Lower leg skin (tissue), 4 donors: ENCODE data around the gene HIGD2A. TPM values are rescaled to one million over a fixed set of nuclear protein-coding genes. Genes with fewer than 3 reads are reported as not detected.

Source experiments
- DNase-seq, 2 donors: peaks; one replicate each; pipeline ENCODE4 v3.0.0-alpha.2; 2019; ENCODE audit warnings: low spot score in 2 of 2
- H3K4me3 ChIP-seq: fragments of 200-600 bp; sonication (generic); 2 replicates; pipeline ENCODE4 v1.5.1; 2017; ENCODE audit warnings: mild to moderate bottlenecking, low read depth; ENCODE audit not compliant: poor library complexity, severe bottlenecking
- POLR2A ChIP-seq, 2 donors: fragments of 450-650 bp; IDR thresholded peaks; one replicate each; pipeline ENCODE4 v1.6.1; 2016 to 2017; ENCODE audit warnings: antibody characterized with exemption in 2 of 2, mild to moderate bottlenecking in 1 of 2, moderate library complexity in 1 of 2
- WGBS, 2 donors: methylation state at CpG; one replicate each; pipeline ENCODE4 v1.1.5; 2018; 5-methylcytosine and 5-hydroxymethylcytosine counted together
- intact Hi-C: fragments of 100-400 bp; cut with DNase I; formaldehyde crosslinking; loops from one replicate; pipeline ENCODE4 v1.15.0; 2023; ENCODE audit warnings: low total_unique reads
- total RNA-seq, 4 donors: library from RNA; depleted of rRNA; stranded (reverse); fragments of >200 nt; gene quantifications; one replicate each; pipeline ENCODE4 v1.1.0, GENCODE V29; 2016
- TF ChIP-seq, protein P1 (sequence below), 3 donors: fragments of 450-650 bp; IDR thresholded peaks; one replicate each; pipeline ENCODE4 v1.5.1; 2016; ENCODE audit warnings: antibody characterized with exemption in 3 of 3, mild to moderate bottlenecking in 3 of 3, moderate library complexity in 2 of 3

The HIGD2A gene
- total RNA-seq, 4 donors from 2014 or later, result 110 to 153 (median 130) TPM

GRCh38 chr5:176373100-176373818 is 15.3 kb upstream of the HIGD2A start:
- no peak overlapping the region for H3K4me3 ChIP-seq
- DNase-seq, result no peak
- TF ChIP-seq, protein P1, sequence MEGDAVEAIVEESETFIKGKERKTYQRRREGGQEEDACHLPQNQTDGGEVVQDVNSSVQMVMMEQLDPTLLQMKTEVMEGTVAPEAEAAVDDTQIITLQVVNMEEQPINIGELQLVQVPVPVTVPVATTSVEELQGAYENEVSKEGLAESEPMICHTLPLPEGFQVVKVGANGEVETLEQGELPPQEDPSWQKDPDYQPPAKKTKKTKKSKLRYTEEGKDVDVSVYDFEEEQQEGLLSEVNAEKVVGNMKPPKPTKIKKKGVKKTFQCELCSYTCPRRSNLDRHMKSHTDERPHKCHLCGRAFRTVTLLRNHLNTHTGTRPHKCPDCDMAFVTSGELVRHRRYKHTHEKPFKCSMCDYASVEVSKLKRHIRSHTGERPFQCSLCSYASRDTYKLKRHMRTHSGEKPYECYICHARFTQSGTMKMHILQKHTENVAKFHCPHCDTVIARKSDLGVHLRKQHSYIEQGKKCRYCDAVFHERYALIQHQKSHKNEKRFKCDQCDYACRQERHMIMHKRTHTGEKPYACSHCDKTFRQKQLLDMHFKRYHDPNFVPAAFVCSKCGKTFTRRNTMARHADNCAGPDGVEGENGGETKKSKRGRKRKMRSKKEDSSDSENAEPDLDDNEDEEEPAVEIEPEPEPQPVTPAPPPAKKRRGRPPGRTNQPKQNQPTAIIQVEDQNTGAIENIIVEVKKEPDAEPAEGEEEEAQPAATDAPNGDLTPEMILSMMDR (IDR thresholded peaks at IDR 0.05), result no peak
- TF ChIP-seq POLR2A (IDR thresholded peaks at IDR 0.05), result no peak
- intact Hi-C loops, result no loop called here
- WGBS, 2 donors, result 54 to 57% methylated on average over 7 of the region's 7 CpGs

DNA sequence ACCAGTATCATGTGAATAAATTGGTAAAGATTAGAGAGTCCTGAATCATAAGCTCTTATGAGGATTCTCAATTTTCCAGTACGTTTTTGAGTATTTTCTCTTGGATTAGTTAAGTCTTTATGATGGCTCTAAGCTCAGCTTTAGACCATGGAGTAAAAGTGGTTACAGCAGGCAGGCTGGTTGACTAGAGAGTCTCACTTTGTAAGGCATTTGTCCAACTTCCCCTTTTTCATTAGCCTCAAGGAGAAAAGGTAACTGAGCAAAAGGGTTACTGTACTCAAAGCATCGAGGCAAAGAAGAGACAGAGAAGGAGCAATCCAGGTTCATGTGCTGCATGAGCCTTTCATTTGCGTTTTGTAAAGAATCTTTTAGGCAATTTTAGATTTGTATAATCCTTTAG is 8.7 kb upstream of the HIGD2A start:
- no peak overlapping the region for H3K4me3 ChIP-seq
- 82 to 89% methylated on average over 3 of the region's 3 CpGs for WGBS, 2 donors
- DNase-seq, result no peak
- TF ChIP-seq, protein P1 (IDR thresholded peaks at IDR 0.05), result no peak
- no peak for TF ChIP-seq POLR2A (IDR thresholded peaks at IDR 0.05)
- intact Hi-C loops, result no loop called here

DNA sequence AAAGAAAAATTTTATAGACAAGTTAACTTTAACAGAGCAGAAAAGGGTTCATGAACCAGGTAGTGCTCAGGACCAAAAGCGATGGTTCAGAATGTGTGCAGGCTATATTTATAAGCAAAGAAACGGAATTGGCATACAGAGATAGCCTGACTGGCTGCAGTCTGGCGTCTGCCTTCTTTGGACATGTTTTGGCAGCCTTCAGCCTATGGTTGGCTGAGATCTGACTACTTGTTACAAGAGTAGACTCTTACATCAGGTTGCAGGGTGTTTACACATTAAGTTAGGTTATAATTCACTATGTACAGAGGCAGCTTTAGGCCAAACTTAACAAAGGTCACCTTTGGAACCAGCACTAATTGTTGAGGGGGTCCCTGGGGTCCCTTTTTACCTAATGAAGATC is 7.1 kb upstream of the HIGD2A start:
- no peak for DNase-seq
- TF ChIP-seq, protein P1 (IDR thresholded peaks at IDR 0.05), result no peak
- TF ChIP-seq POLR2A (IDR thresholded peaks at IDR 0.05), result no peak
- intact Hi-C loops, result no loop called here
- H3K4me3 ChIP-seq, result no peak overlapping the region
- WGBS, 2 donors, result 63% methylated on average over 3 of the region's 3 CpGs

DNA sequence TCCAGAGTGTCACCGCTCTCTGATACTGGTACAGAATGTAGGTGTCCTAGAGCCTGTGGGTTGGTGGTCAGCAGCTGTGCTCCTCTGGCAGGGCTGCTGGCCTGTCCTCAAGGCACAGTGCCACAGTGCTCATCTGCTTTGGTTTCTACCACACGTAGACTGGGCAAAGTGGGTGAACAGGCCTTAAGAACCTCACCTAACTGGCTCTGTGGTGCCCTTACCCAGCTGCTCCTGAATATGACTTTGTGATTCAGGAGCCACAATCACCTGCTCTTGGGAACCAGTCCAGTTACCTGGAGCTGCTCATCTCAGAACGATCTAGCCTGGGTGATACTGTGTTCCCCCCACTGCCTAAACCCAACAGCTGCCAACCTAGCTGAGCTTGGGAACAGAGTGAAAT is 6.6 kb upstream of the HIGD2A start:
- 75 to 82% methylated on average over 3 of the region's 3 CpGs for WGBS, 2 donors
- intact Hi-C loops, result no loop called here
- DNase-seq, result no peak
- no peak for TF ChIP-seq POLR2A (IDR thresholded peaks at IDR 0.05)
- TF ChIP-seq, protein P1 (IDR thresholded peaks at IDR 0.05), result no peak
- no peak overlapping the region for H3K4me3 ChIP-seq

- WGBS, 2 donors, result 72 to 89% methylated on average over 3 of the region's 3 CpGs
- DNase-seq, result no peak
- no peak for TF ChIP-seq POLR2A (IDR thresholded peaks at IDR 0.05)
- TF ChIP-seq, protein P1 (IDR thresholded peaks at IDR 0.05), result no peak
- no peak overlapping the region for H3K4me3 ChIP-seq
- intact Hi-C loops, result no loop called here
Measured at GRCh38 chr5:176382721-176383120, 5.8 kb upstream of the HIGD2A start.
